NCI-H446 (cell line): ENCODE measurements around the gene CMTM5.
"Not testable (repeated sequence)": the region's sequence is repeated elsewhere in the genome, so short reads cannot be mapped to it uniquely, and the experiment has no call there.

Source experiments
- DNase-seq, 2 experiments: peaks; one replicate each; lab custom pipeline; 2025; lab: John Stamatoyannopoulos, UW

CMTM5 gene

DNA sequence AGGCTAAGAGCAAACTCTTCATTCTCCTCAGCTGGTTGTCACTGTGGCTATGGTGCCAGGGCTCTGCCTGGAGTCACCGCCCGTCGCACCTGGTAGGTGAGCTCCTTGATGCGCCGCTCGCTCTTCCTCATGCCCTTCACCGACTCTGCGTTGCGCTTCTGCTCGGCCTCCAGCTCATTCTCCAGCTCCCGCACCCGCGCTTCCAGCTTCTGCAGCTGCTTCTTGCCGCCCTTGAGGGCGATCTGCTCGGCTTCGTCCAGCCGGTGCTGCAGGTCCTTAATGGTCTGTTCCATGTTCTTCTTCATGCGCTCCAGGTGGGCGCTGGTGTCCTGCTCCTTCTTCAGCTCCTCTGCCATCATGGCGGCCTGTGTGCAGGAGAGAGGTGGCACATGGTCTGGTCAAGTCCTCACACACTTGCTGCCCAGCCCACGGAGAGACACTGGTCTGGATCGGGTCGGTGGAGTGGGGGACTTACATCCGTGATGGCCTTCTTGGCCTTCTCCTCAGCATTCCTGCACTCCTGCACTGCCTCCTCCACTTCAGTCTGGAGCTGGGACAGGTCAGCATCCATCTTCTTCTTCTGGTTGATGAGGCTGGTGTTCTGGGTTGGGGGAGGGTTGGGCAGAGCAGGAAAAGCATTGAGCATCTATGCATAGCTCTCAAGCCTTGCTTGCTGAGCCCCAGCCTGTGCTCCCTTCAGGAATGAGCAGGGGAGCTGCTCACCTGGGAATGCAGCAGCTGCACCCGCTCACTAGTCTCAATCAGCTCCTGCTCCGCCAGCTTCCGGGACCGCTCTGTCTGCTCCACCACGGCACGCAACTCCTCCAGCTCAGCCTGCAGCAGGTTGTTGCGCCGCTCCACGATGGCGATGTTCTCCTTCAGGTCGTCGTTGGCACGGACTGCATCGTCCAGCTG, 38.3 kb downstream of the CMTM5 start:
- DNase-seq, result no peak

DNA sequence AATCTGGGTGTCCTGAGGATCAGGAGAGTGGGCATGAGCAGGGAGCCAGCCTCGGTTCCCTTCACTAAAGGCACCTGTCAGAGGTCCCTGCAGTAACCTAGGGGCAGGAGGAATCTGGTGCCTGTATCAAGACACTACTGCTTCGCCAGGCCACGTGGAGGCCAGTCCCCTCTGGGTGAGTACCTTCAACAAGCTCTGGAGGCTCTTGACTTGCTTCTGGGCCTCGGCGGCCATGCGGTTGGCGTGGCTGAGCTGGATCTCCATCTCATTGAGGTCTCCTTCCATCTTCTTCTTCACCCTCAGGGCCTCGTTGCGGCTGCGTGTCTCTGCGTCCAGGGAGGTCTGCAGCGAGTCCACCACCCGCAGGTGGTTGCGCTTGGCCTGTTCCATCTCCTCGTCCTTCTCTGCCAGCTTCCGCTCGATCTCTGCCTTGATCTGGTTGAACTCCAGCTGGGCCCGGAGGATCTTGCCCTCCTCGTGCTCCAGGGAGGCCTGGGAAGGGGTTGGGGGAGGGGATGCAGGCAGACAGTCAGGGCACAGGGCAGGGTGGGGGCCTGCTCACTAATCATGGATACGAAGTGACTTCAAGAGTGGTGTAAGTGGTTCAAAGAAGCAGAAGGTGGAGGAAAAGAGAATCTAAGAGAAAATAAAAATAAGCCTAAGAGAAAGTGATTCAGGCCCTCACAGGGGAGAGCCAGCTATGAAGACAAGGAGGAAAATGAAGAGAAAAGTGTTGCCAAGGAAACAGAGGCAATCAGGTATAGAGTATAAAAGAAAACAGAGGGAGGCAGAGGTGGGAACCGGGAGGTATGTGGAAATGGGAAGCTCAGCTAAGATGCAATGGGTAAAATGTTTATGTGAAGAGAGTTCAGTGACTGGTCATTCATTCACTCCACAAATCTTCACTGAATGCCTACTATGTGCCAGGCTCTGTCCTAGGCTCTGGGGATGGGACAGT, 39.3 kb downstream of the CMTM5 start:
- DNase-seq, result no peak

DNA sequence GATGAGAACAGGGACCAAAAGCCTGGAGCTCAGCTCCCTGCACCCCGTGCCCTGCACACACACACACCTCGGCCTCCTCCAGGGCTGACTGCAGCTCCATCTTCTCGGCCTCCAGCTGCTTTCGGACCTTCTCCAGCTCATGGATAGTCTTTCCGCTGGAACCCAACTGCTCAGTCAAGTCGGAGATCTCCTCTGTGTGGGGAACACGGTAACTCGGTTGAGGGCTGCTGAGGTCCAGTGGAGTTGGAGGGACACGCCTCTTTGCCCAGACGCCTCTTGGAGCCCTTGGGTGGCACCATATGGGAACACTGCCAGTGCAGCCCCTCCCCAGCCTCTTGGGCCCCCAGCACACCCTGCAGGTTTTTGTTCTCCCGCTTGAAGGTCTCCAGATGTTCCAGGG, 40.0 kb downstream of the CMTM5 start:
- DNase-seq, result no peak

DNA sequence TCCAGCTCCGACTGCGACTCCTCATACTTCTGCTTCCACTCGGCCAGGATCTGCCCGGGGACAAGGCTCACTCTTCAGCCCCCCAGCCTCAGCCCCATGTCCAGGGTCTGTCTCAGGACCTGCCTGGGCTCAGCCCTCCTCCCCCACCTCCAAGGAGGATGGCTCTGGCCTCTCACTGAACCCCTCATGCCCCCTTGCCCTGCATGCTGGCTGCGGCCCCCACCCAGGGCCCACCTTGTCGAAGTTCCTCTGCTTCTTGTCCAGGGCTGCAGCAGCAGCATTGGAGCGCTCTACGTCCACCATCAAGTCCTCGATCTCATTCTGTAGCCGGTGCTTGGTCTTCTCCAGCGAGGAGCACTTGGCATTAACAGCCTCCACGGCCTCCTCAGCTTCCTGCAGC, 40.4 kb downstream of the CMTM5 start:
- not testable (repeated sequence) for DNase-seq

DNA sequence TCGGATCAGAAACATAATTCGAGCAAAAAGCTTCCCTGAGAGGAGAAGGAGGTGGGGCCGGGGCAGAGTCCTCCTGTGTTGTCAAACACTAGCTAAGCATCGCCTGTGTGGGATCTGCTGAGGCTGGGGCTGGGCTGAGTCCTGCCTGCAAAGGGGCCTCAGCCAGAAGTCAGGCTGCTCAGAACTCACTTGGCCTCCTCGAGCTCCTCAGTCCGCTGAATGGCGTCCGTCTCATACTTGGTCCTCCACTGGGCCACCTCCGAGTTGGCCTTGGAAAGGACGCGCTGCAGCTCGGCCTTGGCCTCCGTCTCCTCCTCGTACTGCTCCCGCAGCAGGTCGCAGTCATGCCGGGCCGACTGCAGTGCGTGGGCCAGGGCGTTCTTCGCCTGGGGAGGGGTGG, 41.2 kb downstream of the CMTM5 start:
- no peak for DNase-seq

DNA sequence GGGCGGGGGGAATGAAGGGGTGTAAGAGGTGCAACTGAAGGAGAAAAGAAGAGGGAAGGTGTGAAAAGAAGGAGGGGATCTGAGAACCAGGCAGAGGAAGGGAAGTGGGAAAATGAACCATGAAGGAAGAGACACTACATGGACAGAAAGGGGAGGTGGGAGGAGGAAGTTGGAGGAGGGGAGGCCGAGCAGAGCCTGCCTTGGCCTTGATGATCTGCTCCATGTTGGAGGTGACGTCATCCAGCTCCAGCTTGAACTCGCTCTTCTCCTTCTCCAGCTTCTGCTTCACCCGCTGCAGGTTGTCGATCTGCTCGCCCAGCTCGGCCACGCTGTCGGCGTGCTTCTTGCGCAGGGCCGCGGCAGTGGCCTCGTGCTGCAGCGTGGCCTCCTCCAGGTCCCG, 42.8 kb downstream of the CMTM5 start:
- DNase-seq, result not testable (repeated sequence)

DNA sequence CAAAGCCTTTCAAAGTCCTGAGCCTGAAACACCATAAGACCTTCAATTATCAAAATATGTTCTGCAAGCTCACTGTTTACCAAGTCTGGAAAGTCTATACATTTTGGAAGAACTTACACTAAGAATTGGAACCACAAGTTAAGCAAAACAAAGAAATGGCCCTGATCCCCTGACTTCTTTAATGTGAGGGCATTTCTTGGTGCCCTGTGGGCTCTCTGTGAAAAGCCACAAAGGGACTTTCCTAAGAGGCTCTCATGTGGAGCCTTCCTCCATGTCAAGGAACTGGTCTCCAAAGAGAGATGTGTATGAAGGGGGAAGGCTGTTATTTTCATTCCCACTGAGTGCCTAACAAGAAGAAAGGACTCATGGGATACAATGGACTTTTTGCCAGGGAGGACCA, 44.7 kb downstream of the CMTM5 start:
- DNase-seq, result no peak

DNA sequence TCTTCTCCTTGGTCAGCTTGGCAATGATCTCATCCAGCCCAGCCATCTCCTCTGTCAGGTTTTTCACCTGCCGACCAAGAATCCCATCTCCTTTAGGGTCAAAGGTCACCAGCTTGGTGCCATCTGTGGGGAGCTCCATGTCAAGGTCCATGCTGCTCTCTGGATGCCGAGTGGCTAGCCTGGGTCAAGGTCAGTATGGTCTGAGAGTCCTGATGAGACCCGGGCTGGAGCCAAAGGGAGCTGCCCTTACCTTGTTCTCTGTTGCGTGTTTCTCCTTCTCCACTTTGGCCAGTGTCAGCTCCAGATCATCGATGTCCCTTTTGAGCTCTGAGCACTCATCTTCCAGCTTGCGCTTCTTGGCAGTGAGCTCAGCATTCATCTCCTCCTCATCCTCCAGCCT, 46.8 kb downstream of the CMTM5 start:
- no peak for DNase-seq

DNA sequence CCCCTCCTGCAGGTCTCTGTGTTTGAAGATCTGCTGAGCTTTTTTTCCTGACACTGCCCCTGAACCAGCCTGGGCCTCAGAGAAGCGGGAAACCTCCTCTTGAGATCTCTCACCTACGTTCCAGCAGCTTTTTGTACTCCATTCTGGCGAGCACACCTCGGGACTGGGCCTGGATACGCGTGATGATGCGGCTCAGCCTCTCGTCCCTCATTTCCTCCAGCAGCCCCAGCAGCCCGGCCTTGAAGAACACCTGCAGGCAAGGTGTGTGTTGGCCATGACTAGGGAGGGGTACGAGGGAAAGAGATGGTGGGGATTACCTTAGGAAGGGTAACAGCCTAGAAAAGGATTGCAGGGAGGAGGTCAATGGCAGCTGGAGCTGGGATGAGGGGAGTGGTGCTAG, 48.3 kb downstream of the CMTM5 start:
- DNase-seq, result no peak

DNA sequence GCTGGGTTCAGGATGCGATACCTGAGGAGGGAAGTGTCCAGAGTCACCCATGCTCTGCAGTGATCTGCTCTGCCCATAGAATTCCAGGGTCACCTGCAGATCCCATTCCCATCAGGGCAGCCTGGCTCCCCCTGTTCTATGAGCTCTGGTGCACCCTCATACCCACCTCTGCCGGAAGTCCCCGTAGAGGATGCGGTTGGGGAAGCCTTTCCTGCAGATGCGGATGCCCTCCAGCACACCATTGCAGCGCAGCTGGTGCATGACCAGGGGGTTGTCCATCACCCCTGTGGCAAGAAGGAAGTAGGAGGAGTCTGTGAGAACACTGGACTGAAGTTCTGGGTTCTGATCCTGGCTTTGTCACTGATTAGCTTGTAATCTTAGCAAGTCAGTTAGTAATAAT, 49.0 kb downstream of the CMTM5 start:
- not testable (repeated sequence) for DNase-seq

DNA sequence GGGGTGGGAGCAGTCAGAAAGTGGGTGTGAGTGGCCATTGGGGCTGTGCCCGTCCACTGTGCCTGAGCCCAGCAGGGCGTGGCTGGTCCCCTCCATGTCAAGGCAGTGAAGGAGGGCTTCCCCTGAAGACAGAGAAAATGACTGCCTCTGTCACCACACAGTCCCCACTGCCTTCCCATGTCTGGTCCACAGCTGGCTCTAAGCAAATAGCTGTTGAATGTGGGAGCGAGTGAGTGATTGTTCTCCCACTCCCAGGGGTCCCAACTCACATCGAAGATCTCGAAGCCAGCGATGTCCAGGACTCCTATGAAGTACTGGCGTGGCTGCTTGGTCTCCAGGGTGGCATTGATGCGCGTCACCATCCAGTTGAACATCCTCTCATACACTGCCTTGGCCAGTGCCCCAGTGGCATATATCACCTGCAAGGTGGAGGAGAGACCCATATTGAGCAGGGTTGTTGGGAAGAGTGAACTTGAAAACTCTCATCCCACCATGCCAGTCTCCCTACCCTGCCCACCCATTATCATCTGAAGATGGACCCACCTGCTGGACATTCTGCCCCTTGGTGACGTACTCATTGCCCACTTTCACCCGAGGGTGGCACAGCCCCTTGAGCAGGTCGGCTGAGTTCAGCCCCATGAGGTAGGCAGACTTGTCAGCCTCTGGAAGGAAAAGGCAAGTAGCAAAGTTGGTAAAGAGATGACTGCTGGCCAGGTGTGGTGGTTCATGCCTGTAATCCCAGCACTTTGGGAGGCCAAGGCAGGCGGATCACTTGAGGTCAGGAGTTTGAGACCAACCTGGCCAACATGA, 52.0 kb downstream of the CMTM5 start:
- DNase-seq, result no peak
